AG09319 (cell line): Measurements from ENCODE around the gene ARG2.

Experiments used
- DNase-seq: peaks from one replicate; pipeline ENCODE4 v3.0.0-alpha.2; 2010; ENCODE audit warnings: low read depth; ENCODE audit errors: extremely low read depth
- TF ChIP-seq, protein P1 (sequence below): IDR thresholded peaks from 2 replicates; pipeline ENCODE4 v1.5.1; 2011; ENCODE audit warnings: low read depth, mild to moderate bottlenecking, inconsistent platforms, low read length, moderate library complexity

The ARG2 gene

DNA sequence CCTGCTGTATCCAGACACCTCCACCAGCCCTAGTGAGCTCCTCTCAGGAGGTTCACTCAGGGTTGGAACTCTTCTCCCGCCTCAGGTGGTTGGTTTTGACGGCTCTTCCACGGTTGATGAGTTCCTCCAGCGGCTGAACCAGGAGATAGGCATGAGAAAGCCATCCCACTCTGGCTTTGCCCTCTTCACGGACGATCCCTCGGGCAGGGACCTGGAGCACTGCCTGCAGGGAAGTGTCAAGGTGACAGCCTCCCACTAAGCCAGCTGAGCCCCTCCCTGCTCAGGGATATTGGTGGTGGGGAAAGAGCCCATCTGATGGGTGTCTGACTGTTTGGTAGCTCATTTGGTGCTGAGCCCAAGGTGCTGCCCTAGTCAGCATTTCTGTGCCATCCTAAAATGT is 40.1 kb upstream of the ARG2 start:
- TF ChIP-seq, protein P1, sequence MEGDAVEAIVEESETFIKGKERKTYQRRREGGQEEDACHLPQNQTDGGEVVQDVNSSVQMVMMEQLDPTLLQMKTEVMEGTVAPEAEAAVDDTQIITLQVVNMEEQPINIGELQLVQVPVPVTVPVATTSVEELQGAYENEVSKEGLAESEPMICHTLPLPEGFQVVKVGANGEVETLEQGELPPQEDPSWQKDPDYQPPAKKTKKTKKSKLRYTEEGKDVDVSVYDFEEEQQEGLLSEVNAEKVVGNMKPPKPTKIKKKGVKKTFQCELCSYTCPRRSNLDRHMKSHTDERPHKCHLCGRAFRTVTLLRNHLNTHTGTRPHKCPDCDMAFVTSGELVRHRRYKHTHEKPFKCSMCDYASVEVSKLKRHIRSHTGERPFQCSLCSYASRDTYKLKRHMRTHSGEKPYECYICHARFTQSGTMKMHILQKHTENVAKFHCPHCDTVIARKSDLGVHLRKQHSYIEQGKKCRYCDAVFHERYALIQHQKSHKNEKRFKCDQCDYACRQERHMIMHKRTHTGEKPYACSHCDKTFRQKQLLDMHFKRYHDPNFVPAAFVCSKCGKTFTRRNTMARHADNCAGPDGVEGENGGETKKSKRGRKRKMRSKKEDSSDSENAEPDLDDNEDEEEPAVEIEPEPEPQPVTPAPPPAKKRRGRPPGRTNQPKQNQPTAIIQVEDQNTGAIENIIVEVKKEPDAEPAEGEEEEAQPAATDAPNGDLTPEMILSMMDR = no peak
- no peak for DNase-seq

DNA sequence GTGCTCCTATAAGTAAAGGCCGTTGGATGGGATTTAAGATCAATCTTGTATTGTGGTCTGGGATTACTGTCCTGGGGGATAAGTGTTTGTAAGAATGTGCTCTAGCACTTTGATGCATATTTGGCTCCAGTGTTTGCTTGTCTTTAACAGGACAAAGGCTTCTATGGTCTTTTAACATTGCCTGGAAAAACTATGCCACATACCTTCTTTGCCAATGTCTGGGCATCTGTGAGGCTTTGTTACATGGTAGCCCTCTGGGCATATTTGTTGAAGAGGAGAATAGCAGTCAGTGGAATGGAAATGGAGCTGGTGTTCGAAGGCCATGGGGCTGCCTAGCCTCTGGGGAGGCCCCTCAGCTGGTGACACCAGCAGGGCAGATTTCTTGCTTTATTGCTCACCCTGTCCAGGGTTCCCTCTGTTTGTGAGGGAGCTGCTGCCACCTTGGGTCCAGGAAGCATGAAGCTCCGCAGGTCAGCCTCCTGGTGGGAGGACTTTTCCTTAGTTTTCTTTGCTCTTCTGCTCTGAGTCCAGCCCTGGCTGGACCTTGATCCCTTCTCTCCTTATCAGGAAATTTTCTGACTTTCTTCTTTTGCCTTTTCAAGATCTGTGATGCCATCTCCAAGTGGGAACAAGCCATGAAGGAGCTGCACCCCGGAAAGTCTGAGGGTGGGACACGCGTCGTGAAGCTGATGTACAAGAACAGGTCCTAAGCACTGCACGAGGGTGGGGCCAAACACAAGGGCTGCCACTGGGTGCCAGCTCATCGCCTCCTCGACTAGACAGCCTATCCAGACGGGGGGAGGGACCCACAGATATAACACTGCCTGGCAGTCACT is 39.2 kb upstream of the ARG2 start:
- DNase-seq = no peak
- TF ChIP-seq, protein P1 = no peak

DNA sequence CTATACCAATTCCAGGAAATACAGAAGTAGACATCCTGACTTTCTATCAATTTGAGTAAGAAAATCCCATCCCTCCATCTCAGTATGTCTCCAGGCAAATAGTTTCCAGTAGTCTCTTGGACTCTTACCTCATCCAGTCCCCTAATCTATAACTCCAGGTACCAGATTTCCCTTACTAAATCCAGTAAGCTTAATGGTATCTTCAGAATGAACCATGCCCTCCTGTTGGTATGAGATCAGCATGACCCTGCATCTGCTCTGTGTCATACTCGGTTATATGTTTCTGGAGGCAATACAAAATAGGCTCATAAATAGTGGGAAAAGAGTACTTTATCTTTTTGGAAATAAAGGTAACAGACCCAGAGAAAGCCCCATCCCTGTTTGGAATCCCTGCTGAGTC is 38.1 kb upstream of the ARG2 start:
- TF ChIP-seq, protein P1 = no peak
- DNase-seq = no peak

DNA sequence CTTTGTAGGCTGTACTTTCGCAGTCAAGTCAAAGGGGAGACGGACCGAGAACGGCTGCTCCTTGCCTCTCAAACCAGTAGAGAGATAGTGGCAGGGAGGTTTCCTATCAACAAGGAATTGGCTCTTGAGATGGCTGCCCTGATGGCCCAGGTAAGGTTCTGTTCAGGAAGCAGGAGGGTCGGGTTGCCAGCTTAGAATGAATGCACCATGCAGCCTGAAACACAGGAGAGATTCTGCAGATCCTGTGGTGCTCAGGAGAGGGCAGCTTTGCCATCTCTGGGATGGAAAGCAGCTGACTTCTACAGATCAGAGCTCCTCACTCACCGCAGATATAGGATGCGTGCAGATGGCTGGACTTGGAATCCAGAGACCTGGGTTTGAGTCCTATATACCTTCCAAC is 37.7 kb upstream of the ARG2 start:
- TF ChIP-seq, protein P1 = no peak
- DNase-seq = no peak

DNA sequence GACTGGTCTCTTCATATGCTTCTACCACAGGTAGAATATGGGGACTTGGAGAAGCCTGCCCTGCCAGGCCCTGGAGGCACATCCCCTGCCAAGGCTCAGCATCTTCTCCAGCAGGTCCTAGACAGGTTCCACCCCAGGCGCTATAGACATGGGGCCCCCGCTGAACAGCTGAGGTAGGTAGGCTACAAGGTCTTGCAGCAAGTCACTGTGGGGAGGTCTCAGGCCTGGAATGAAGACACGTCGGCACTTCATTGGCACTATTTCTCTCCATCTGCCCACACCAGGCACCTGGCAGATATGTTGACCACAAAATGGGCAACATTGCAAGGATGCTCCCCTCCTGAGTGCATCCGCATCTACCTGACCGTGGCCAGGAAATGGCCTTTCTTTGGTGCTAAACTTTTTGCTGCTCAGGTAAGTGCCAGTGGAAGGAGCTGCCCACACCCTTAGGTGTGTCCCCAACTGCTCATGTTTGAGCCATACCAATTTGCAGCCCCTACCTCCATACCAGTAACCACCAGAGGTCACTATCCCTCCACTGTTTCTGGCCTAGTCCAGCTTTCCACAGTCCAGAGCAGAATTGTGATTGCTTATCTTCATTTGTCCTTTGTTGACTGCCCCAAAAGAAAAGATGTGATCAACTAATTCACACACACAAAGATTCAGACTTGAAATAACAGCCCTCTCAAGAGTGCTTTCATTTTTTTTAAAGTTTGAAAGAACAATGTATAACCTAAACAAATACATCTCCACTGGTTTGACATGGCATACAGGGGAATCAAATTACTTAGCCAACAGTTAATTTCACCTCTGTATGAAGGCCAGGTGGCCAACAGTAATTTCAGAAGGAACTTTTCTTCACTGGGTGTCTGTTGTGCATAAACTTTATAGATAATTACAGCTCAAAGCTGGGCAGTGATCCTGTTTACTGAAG is 35.7 kb upstream of the ARG2 start:
- DNase-seq = no peak
- TF ChIP-seq, protein P1 = peak; percentile 71

DNA sequence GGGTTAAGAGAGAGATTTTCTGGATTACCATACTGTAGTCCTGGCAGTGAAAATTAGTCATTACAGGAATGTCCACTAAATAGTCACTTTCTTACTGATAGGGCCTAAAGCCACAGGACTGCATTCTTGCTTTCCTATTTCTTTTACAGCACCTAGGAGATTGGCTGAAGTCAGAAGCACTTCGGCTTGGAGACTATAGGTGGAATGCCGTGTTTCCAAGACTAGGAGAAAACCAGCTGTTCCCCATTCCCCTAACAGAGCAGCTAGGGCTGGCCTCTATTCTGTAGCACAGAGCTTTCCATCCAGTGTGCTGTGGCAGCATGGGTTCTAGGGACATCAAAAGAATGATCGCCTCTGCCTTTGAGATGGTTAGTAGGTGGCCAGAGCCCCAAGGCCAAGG is 34.7 kb upstream of the ARG2 start:
- DNase-seq = no peak
- TF ChIP-seq, protein P1 = no peak

DNA sequence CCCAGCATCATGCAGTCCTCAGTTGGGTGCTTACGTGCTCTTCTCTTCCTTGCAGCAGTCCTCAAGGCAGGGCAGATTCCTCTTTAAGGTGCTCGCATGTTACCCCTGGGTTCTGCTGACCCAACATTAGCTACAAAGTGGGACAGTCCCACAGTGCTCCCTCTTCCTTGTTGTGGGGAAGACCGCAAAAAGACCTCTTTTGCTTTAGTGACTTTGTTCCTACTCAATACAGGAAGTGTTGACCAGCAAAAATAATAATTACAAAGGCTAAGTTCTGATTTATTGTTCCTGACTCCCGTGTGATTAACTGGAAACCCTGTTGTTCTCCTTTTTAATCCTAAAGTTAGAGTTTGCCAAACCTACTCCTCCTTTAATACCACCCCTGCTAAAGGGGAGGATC is 33.4 kb upstream of the ARG2 start:
- TF ChIP-seq, protein P1 = no peak
- DNase-seq = no peak
